ENCODE data around the gene ANXA11.

DNA sequence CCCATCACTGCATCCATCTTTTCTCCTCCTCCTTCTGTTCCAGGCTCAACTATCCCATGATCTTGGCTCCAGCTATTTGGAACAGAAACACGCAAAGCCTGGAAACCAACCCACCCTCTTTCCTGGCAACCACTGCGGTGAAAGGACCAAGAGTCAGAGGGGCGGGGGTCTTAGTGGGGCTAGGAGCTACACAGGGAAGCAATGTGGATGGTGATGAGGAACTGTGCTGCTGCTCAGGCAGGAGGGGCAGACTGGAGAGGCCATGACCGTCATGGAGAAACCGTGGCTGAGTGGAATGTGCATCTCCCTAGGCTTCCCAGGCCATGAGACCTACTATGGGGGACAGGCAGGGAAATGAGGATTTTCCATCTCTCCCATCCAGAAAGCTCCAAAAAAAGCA is 47.2 kb downstream of the ANXA11 start:
- TF ChIP-seq POLR2A (IDR thresholded peaks at IDR 0.05), result no peak
- no peak for TF ChIP-seq CTCF (IDR thresholded peaks at IDR 0.05)
- TF ChIP-seq EP300 (IDR thresholded peaks at IDR 0.05), result no peak
